HCT116 (cell line): Measurements from ENCODE around the gene AGBL1. TPM values are rescaled to one million over a fixed set of nuclear protein-coding genes. Genes with fewer than 3 reads are reported as not detected.

Source experiments
- ATAC-seq: fragments of 200-7000 bp; cut with Tn5 transposase; 2 replicates; pipeline ENCODE4 v1.9.1; 2020; ENCODE audit warnings: mild to moderate bottlenecking, moderate library complexity
- BruUV-seq: library from RNA; stranded (reverse); fragments of 400-500 nt; replicated peaks from 2 replicates; lab custom pipeline; 2021; lab: Mats Ljungman, UMichigan
- CTCF ChIA-PET: fragments of 300-600 bp; sonication (Branson Sonifier 250); formaldehyde crosslinking; loops from one replicate; lab custom pipeline; 2021; ENCODE audit warnings: antibody characterized with exemption; lab: Charles Lee
- POLR2A ChIA-PET: fragments of 300-600, 350-600 bp; sonication (Branson Sonifier 250); formaldehyde crosslinking; loops from one replicate; lab custom pipeline; 2021; ENCODE audit warnings: antibody characterized with exemption; lab: Charles Lee
- RAD21 ChIA-PET, 2 experiments: fragments of 300-600 bp; sonication (Branson Sonifier 250); formaldehyde crosslinking; loops; one replicate each; lab custom pipeline; 2023; ENCODE audit warnings: low total read pairs in 2 of 2; ENCODE audit not compliant: uncharacterized antibody in 2 of 2, unreplicated experiment in 2 of 2, low non-redundant PET in 1 of 2; lab: Charles Lee
- DNase-seq: peaks from one replicate; pipeline ENCODE4 v3.0.0-alpha.2; 2010; ENCODE audit warnings: low read depth, low spot score
- H2AFZ ChIP-seq: fragments of 200-600 bp; shearing (Covaris generic), sonication (generic); 2 replicates; pipeline ENCODE4 v1.6.1; 2017; ENCODE audit warnings: low read depth, mixed run types, mixed read lengths, antibody characterized with exemption, low read length; ENCODE audit not compliant: poor library complexity, severe bottlenecking
- H3K27ac ChIP-seq: 2 replicates; pipeline ENCODE4 v1.5.1; 2012; ENCODE audit warnings: low read depth, low read length
- H3K27me3 ChIP-seq: fragments of 200-600 bp; sonication (generic); 2 replicates; pipeline ENCODE4 v1.6.1; 2016; ENCODE audit warnings: mixed run types, low read length, mixed read lengths; ENCODE audit not compliant: insufficient read depth
- H3K36me3 ChIP-seq, 2 experiments: fragments of 200-500 bp in 1 of 2; fragments of 200-600 bp in 1 of 2; sonication (Bioruptor generic) in 1 of 2; sonication (generic) in 1 of 2; 2 replicates each; pipeline versions ENCODE4 v1.5.1 to v1.6.1; 2014 to 2016; ENCODE audit warnings: low read length in 2 of 2, inconsistent platforms in 1 of 2, mixed read lengths in 1 of 2, mixed run types in 1 of 2; ENCODE audit not compliant: insufficient read depth in 2 of 2, control insufficient read depth in 1 of 2
- H3K4me1 ChIP-seq, 2 experiments: fragments of 200-600 bp in 1 of 2; sonication (generic) in 1 of 2; 2 replicates each; pipeline versions ENCODE4 v1.5.1 to v1.6.1; 2012 to 2017; ENCODE audit warnings: low read length in 2 of 2, inconsistent platforms in 1 of 2, mild to moderate bottlenecking in 1 of 2, mixed read lengths in 1 of 2, mixed run types in 1 of 2, moderate library complexity in 1 of 2; ENCODE audit not compliant: insufficient read depth in 2 of 2, control insufficient read depth in 1 of 2
- H3K4me2 ChIP-seq: fragments of 200-600 bp; sonication (generic); 2 replicates; pipeline ENCODE4 v1.6.1; 2017; ENCODE audit warnings: mixed run types, low read length, mixed read lengths
- H3K4me3 ChIP-seq, 2 experiments: fragments of 200-600 bp in 1 of 2; sonication (generic) in 1 of 2; replicated peaks in 1 of 2; 2 replicates each; pipeline ENCODE4 v1.5.1; 2011 to 2016; ENCODE audit warnings: low read length in 2 of 2, control low read depth in 1 of 2, low read depth in 1 of 2, mild to moderate bottlenecking in 1 of 2, mixed read lengths in 1 of 2, mixed run types in 1 of 2
- H3K79me2 ChIP-seq: fragments of 200-600 bp; sonication (generic); 2 replicates; pipeline ENCODE4 v1.6.1; 2017; ENCODE audit warnings: mild to moderate bottlenecking, mixed run types, low read length, moderate library complexity, mixed read lengths; ENCODE audit not compliant: insufficient read depth
- H3K9ac ChIP-seq: fragments of 200-600 bp; sonication (generic); 2 replicates; pipeline ENCODE4 v1.6.1; 2016; ENCODE audit warnings: low read length, mixed read lengths
- H3K9me2 ChIP-seq: fragments of 200-600 bp; sonication (generic), shearing (Covaris generic); 2 replicates; pipeline ENCODE4 v1.6.1; 2017; ENCODE audit warnings: mixed run types, mild to moderate bottlenecking, moderate library complexity; ENCODE audit not compliant: insufficient read depth
- H3K9me3 ChIP-seq, 2 experiments: fragments of 200-500 bp in 1 of 2; fragments of 200-600 bp in 1 of 2; sonication (Bioruptor generic) in 1 of 2; sonication (generic) in 1 of 2; 2 replicates each; pipeline ENCODE4 v1.6.1; 2014 to 2017; ENCODE audit warnings: low read length in 2 of 2, mixed read lengths in 2 of 2, inconsistent platforms in 1 of 2, low read depth in 1 of 2, mild to moderate bottlenecking in 1 of 2, mixed run types in 1 of 2, moderate library complexity in 1 of 2; ENCODE audit not compliant: control insufficient read depth in 1 of 2, insufficient read depth in 1 of 2
- H4K20me1 ChIP-seq: fragments of 200-600 bp; sonication (generic), shearing (Covaris generic); 2 replicates; pipeline ENCODE4 v1.6.1; 2017; ENCODE audit warnings: mixed run types, mild to moderate bottlenecking, moderate library complexity; ENCODE audit not compliant: insufficient read depth
- ATF3 ChIP-seq: IDR thresholded peaks from 2 replicates; pipeline ENCODE4 v1.6.1; 2012
- CTCF ChIP-seq, 3 experiments: fragments of 200-600 bp in 1 of 3; sonication (generic) in 1 of 3; IDR thresholded peaks in 2 of 3; conservative IDR thresholded peaks in 1 of 3; 2 replicates each; pipeline ENCODE4 v1.5.1; 2012 to 2017; ENCODE audit warnings: low read depth in 2 of 3, low read length in 2 of 3, antibody characterized with exemption in 1 of 3, borderline replicate concordance in 1 of 3, control low read depth in 1 of 3, mild to moderate bottlenecking in 1 of 3, mixed read lengths in 1 of 3, mixed run types in 1 of 3, moderate library complexity in 1 of 3; ENCODE audit not compliant: insufficient read depth in 1 of 3
- EGR1 ChIP-seq: IDR thresholded peaks from 2 replicates; pipeline ENCODE4 v1.6.1; 2012; ENCODE audit warnings: low read depth
- EZH2phosphoT487 ChIP-seq: fragments of 200-600 bp; IDR thresholded peaks from 2 replicates; pipeline ENCODE4 v1.6.1; 2018; ENCODE audit warnings: antibody characterized with exemption, borderline replicate concordance
- JUND ChIP-seq: IDR thresholded peaks from 2 replicates; pipeline ENCODE4 v1.6.1; 2012
- POLR2A ChIP-seq: IDR thresholded peaks from 2 replicates; pipeline ENCODE4 v1.7.0; 2011; ENCODE audit warnings: borderline replicate concordance; ENCODE audit not compliant: insufficient read depth, insufficient read length; ENCODE audit errors: extremely low read depth
- POLR2AphosphoS5 ChIP-seq: IDR thresholded peaks from 2 replicates; pipeline ENCODE4 v1.6.1; 2011; ENCODE audit warnings: mild to moderate bottlenecking, low read depth, low read length, moderate library complexity
- RAD21 ChIP-seq: IDR thresholded peaks from 2 replicates; pipeline ENCODE4 v1.6.1; 2012; ENCODE audit warnings: low read depth, mild to moderate bottlenecking
- SRF ChIP-seq: IDR thresholded peaks from 2 replicates; pipeline ENCODE4 v1.6.1; 2012; ENCODE audit warnings: low read depth
- TCF7L2 ChIP-seq: IDR thresholded peaks from 2 replicates; pipeline ENCODE4 v1.7.0; 2011; ENCODE audit warnings: borderline replicate concordance, inconsistent platforms; ENCODE audit not compliant: insufficient read depth, insufficient read length; ENCODE audit errors: extremely low read depth
- YY1 ChIP-seq: IDR thresholded peaks from 2 replicates; pipeline ENCODE4 v1.6.1; 2011; ENCODE audit warnings: low read length, low read depth, moderate library complexity, mild to moderate bottlenecking; ENCODE audit not compliant: insufficient replicate concordance; ENCODE audit errors: extremely low read depth
- ZBTB33 ChIP-seq: IDR thresholded peaks from 2 replicates; pipeline ENCODE4 v1.6.1; 2011; ENCODE audit warnings: mild to moderate bottlenecking, low read length, moderate library complexity; ENCODE audit not compliant: insufficient replicate concordance; ENCODE audit errors: extremely low read depth
- intact Hi-C: fragments of 100-400 bp; cut with micrococcal nuclease; formaldehyde crosslinking; loops from 2 replicates; pipeline ENCODE4 v1.10.0; 2022
- total RNA-seq: library from RNA; stranded (reverse); gene quantifications from one replicate; pipeline ENCODE4 v1.2.1, GENCODE V29; 2021; ENCODE audit not compliant: unreplicated experiment

The AGBL1 gene
- total RNA-seq, 1 experiment from 2014 or later: not detected

GRCh38 chr15:86125775-86126174, 46.1 kb downstream of the AGBL1 start:
- no TSS peak for BruUV-seq
- no peak overlapping the region for H2AFZ ChIP-seq
- H4K20me1 ChIP-seq: no peaks in the 10 kb centered on the region
- ChIA-PET RAD21 (no interaction called here), POLR2A (no interaction called here), CTCF (no interaction called here)
- TF ChIP-seq YY1 (no peak), RAD21 (no peak), ZBTB33 (no peak), JUND (no peak), TCF7L2 (no peak), CTCF (IDR thresholded peaks at IDR 0.05 in 2 of 3, conservative IDR thresholded peaks at IDR 0.05 in 1 of 3; ENCODE audit: borderline replicate concordance in 1 of 3, insufficient read depth in 1 of 3, low read depth in 2 of 3, low read length in 2 of 3) (no peak), EGR1 (no peak), POLR2AphosphoS5 (no peak), SRF (no peak), POLR2A (no peak), EZH2phosphoT487 (no peak), ATF3 (no peak)
- intact Hi-C loops: no loop called here
- H3K79me2 ChIP-seq: no peaks in the 10 kb centered on the region
- ATAC-seq: no peak
- no peak overlapping the region for H3K9ac ChIP-seq
- no peaks in the 10 kb centered on the region for H3K9me2 ChIP-seq
- H3K27ac ChIP-seq: no peak overlapping the region
- H3K27me3 ChIP-seq: no peaks in the 10 kb centered on the region
- no peaks in the 10 kb centered on the region for H3K9me3 ChIP-seq
- no peak overlapping the region for H3K4me3 ChIP-seq
- no peak for DNase-seq
- H3K4me2 ChIP-seq: no peak overlapping the region
- no peaks in the 10 kb centered on the region for H3K36me3 ChIP-seq
- H3K4me1 ChIP-seq: no peaks in the 10 kb centered on the region
